A172 (cell line): ENCODE data around the gene COL3A1. TPM values are rescaled to one million over a fixed set of nuclear protein-coding genes. Genes with fewer than 3 reads are reported as not detected.
A peak's percentile ranks its signal among the peaks of the same experiment; 100 is the strongest.

Experiments used
- DNase-seq: peaks from one replicate; pipeline ENCODE4 v3.0.0-alpha.2; 2015; ENCODE audit warnings: low spot score
- total RNA-seq: library from RNA; depleted of rRNA; stranded (reverse); fragments of >200 nt; shearing (Covaris generic); gene quantifications from 2 replicates; pipeline ENCODE4 v1.2.3, GENCODE V29; 2014; rRNA removed

Gene COL3A1
- 563 and 691 TPM in 2 replicates for total RNA-seq

DNA sequence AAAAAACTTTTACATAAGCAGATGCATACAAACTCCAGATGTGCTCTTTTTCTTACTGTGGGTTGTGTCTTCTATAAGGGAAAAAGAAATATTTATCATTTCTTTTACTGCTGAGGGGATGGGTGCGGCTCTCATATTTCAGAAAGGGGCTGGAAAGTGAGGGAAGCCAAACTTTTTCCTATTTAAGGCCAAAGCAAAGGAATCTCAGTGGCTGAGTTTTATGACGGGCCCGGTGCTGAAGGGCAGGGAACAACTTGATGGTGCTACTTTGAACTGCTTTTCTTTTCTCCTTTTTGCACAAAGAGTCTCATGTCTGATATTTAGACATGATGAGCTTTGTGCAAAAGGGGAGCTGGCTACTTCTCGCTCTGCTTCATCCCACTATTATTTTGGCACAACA lies at the start of gene COL3A1:
COL3A1 (plus strand) TSS at position 210 of the 400 bp plus-strand sequence; CDS start at position 327, 117 bp downstream.
- peak; percentile 54 for DNase-seq

DNA sequence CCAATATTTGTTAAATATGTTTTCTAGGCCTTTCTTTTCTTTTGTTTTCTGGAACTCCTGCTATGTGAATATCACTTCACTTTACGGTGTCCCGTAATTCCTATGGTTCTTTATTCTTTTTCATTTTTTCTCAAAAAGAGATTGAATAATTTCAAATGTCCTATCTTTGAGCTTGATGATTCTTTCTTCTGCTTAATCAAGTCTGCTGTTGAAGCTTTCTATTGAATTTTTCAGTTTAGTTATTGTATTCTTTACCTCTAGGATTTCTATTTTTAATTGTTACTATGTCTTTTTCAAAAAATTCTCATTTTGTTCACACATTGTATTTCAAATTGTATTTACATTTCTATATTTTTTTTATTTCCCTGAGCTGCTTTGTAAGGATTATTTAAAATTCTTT lies 45.5 kb upstream of the COL3A1 start:
- DNase-seq, result no peak

DNA sequence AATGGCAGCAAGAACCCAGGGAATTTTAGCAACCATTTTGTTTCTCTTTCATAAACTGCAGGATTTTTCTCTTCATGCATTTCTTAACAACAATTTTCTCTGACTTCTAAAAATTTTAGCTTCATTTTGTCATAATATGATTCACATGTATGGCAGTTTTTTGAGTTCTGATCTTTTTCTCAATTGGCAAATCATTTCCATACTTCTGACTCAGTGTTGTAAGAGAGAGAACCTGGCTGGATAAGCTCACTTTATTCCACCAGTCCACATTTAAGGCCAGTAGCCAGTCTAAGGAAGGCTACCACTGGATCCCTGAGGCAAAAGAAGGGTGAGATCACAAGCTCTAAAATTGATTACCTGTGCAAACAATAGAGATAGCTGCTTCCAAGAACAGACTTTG lies 42.8 kb upstream of the COL3A1 start:
- no peak for DNase-seq

DNA sequence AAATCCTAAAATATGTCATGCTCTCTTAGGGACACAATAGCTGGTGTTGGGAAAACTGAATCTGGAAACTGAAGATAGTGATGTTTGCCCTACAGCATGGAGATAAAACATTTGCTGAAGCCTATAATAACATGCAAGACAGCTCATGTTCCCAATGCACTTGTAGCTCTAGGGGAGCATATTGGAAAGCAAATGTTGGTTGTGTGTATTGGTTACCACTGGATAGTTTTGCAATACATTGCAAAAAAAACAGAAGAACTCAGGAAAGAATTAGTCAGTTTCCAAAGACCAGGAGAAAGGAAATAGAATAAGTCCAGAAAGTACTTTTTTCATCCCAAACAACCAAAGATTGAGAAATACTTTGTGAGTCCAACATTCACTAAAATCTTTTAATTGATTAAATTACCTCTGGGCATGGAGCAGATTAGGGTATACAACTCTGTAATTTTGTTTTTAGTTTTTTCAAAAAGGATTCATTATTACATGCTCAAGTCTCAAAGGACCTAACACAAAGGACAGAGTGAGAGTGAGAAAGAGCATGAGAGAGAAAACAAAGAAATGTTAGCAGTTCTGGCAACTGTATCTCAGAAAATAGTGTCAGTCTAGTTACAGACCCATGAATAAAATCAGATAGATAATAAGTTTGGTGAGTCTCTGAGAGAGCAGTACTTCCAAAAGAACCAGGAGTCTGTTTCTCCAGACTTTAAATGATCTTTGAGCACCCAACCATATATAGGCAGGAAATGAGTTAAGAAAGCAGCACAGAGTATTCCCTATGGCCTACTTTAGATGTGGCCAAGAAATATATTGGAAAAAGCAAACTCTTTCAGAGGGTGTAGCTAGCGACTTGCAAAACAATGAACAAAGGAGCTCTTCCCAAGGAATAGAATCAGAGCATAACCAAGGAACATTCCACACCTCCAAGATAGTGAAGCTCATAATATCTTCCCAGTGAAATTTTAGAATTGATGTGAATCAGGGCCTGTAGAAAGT lies 36.6 kb upstream of the COL3A1 start:
- no peak for DNase-seq

DNA sequence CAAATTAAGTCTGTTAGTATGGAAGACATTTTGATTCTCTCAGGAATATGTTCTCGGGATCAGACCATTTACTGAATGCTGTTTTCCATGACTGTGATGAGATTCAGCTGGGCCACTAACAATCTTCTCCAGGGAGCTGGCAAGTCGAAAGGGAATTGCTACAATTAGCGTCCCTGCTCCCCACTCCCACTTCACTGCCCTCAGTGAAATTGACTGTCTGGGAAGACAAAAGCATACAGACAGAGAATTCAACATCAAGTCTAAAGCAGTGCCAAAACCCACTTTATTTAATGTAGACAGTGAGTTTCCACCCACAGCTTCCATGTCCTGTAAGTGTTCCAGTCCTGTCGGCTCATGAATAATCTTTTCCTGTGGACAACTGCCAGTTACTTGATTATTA lies 34.0 kb upstream of the COL3A1 start:
- DNase-seq, result no peak

DNA sequence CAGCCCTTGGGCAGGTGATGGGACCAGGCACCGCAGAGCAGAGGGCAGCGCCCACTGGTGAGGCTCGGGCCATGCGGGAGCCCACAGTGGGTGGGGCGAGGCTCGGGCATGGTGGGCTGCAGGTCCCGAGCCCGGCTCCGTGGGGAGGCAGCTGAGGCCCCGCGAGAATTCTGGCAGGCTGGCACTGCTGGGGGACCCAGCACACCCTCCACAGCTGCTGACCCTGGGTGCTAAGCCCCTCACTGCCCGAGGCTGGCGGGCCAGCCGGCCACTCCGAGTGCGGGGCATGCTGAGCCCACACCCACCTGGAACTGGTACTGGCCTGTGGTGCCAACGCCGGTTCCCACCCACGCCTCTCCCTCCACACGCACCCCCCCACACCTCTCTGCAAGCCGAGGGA lies 29.7 kb upstream of the COL3A1 start:
- DNase-seq, result no peak

DNA sequence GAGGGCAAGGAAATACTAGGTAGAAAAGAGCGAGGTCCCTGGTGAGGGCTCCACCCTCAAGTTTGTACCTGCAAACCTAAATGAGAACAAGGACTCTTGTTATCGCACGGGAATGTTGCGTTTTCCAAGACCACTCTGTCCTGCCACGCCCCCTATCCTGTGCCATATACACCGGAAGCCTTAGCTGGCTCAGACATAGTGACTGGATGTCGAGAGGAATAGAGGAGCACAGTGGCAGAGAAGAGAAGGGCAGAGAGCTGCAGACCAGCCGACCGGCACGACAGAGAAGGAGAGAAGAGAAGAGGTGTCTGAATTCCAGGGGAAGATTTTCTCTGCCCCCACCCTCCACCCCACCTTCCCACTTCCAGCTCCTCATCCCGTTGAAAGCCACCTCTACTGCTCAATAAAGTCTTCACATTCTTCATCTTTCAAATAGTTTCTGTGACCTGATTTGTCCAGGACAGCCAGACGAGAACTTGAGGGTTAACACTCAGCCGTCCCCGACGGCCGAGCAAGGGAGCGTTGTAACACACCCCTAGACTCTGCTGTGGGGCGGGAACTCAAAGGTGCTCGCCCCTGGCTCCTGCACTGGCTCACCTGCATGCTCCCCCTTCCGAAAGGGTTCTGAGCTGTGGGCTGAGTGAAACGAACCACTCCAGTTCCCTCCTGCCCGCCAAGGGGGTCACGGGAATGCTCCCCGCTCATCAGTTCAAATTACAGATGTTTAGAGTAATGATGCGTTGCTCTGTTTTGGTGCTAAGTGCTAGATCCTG lies 24.9 kb upstream of the COL3A1 start:
- DNase-seq, result no peak

DNA sequence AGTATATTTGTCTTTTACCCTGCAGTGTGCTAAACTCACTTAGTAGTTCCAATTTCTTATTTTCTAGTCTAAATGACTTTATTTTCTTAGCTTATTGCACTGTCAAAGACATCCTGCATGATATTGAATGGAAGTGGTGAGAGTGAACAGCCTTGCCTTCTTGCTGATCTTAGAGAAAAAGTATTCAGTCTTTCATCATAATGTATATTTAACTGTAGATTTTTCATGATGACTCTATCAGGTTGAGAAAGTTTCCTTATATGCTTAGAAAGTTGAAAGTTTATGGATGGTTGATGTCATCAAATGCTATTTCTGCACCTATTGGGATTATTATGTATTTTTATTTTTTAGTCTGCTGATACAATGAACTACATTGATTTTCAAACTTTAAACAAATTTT lies 21.3 kb upstream of the COL3A1 start:
- no peak for DNase-seq

DNA sequence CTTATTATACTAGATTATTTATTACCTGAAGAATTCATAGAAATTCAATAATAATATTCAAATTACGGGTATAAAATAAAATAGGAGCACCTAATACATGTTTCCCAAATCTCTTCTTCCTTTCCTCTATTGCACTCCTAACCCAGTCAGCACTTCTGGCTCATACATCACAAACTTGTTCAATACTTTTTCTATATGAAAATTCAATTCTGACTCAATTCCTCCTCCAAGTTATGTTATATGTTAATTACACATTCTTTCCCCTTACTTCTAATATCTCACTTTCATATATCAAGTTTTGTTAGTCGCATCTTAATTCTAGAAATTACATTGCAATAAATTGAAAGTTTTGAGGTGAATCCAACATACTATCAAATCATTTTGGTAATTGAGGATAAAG lies 17.9 kb upstream of the COL3A1 start:
- no peak for DNase-seq

DNA sequence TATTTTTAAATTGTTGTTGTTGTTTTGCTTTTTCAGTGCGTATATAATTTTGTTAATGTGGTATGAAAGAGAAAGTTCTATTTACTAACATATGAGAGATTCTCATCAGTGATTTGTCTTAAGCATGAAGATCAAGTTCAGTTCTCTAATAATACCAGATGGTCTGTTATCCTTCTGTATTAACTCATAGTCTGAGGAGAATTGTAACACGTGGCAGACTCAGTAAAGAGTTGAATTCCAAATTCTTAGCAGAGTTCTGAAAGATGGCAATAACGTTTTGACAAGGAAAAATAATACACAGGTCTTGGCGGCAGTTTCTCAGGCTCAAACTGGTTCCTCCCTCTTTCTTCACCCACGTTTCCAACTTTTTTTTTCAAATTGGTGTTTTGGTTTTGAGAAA lies 17.2 kb upstream of the COL3A1 start:
- no peak for DNase-seq

DNA sequence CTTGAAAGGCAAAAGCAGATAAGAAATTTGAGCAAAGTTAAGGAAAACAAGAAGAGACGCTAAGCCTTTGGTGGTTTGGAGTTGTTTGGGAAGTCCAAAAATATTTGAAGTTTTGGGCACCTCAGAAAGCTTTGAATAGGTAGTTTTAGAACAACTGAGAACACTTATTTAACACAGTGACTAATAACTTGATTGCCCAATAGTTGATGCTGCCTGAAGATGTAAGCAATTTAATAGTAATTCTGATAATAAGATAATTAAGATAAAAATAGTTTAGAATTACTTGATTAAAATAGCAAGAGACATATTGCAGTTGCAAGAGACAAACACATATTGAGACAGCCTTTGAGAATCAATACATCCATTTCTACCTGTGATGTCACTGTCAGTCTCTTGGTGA lies 16.5 kb upstream of the COL3A1 start:
- DNase-seq, result no peak

DNA sequence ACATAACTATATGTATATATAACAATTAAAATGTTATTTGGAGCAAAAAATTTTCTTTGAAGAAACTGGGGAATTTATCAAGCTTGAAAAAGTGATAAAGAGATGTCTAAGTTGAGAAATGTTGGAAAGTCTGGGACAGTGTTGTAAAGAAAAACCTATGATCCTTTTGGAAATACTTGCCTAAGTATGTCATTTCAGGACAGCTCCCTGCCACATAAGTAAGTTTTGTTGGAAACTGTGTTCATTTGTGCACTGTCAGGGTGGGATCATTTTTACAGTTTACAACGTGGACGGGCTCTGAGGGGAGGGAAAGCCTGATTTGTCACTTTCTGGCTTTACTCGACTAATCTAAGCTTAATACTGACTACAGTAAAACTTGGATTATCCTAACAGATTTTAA lies 10.4 kb upstream of the COL3A1 start:
- DNase-seq, result no peak

DNA sequence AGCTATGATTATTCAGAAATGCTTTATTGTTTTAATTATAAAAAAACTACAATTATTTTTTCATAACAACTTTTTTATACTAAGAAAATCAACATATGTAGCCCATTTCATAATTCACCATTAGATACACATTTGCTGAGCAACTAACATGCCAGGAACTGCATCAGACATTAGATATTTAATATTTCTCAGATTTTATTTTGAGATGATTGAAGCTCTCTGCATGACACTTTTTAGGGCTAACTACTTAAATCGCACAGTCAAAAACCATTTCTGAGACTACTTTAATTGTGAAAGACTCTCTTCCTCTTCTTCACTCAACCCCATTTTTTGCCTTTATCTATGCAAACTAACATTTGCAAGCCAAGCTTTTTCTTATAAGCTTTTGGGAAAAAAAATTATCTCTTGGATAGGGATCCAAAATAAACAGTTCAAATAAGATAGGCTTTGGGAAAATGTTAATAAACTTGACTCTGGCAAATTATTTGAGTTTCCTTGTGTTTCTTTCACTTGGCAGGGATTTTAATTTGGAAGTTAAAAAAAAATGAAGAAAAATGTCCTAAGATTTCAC lies 9.1 kb upstream of the COL3A1 start:
- DNase-seq, result no peak

DNA sequence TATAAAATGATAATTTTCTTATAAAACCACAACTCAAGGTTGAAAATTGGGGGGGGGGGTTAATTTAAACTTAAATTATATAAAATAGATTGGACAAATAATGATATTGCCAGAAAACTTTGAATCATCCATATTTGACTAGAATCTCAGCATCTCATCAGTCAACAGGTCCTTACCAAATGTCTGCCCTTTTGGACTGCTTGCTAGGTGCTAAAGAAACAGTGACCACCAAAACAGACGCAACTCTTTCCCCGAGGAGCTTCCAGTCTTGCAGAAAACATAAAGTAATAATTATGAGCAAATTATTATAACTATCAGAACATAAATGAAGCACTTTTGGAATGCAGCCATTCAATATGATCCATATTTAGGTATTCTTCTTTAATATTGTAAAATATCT lies 8.6 kb upstream of the COL3A1 start:
- no peak for DNase-seq

DNA sequence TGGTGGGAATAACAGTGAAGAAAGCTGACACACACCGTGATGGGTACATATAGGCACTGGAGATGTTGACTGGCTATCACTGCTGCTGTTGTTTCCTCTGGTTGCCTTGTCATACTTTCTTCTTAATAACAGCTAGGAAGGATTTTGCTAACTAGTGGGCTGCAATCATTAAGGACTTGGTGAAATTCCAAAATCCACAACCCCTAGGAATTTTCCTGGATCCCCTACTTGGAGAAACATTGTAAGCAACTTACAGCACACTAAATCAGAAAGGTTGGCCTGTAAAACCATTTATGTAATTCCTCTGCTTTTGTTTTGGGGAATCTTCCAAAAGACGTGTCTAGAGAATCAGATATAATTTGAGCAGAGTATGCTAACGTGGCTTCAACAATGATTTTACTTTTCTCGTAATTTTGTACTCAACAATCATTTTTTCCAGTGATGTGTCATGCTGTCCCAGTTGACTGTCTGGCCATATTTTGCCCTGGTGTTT lies 8.0 kb upstream of the COL3A1 start:
- DNase-seq, result no peak

DNA sequence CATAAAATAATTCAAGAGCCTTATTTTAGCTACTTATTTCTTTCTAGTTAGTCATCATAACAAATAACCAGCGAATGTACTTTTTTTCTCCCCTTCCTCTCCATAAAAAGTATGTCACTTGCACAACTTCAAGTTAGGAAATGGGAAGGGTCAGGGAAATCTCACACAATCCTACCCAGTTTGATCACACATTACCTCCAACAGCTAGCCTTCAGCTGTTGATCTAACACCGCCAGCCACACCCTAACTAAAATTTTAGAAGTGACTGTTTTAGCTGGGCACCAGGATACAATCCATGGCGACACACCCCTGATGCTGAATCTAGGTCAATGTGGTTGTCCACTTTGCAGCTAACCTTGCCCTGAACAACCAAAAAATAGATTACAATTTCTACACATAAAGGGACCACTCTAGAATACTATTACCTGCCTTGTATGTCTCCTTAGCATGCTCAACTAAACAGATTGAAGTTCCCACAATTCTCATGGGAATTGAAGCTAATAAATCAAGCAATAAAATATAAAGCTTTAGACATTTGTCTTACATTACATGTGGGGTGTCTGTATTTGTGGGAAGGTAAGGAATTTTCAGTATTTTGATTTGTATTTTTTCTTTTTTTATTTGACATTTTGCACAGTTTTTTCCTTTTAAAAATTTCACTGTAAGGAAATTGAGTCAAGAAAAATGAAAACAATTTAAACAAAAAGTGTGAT lies 7.3 kb upstream of the COL3A1 start:
- no peak for DNase-seq

DNA sequence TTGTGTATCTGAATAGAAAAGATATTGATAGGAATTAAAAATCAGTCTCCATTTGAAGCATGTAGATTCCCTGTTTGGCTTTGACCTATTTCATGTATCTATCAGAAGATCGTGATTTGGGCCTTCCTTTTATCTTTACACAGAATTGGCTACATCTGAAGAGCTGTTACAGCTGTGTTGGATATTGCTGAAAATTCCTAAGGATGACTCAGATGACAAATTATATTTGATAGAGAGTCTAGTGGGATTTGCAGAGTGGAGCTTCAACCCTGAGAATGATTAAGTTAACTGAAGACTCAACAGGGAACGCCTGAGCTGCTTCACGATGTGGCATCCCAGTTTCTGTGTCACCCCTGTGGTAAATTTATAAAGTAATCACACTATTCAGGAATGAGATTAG lies 4.9 kb upstream of the COL3A1 start:
- DNase-seq, result peak; percentile 86

DNA sequence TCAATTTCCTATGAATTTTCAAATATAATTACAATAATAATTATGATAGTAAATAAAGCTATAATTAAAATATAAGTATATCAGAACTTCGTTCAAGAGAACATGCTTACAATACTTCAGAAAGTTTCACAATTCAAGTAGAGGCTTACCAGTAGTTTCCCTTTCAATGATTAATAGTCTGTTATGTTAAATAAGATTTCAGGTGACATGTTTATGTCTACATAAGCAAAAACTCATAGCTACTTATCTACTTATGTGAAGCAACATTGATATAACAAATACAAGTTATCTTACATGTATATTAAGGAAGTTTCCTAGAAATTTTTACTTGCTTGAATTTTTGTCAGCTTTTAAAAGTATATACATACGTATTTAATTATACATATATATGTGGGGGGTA lies 4.5 kb upstream of the COL3A1 start:
- DNase-seq, result no peak

DNA sequence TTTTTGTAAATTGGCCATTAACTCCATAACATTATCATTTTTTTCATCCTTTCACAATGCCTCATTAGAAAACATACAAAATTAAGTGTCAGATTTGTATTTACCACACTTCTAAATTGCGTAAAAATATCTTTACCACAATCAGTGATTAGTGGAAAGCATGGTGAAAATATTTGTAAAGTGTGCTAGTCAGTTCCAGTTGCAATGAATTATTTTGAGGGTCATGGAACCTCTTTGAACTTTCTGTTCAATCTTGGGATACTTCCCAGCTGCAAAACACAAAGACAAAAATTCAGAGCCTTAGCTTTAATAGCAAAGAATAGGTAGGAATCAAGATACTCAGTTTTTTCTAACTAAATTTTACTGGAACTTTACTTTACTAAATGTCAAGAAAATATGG lies 4.0 kb upstream of the COL3A1 start:
- DNase-seq, result no peak

DNA sequence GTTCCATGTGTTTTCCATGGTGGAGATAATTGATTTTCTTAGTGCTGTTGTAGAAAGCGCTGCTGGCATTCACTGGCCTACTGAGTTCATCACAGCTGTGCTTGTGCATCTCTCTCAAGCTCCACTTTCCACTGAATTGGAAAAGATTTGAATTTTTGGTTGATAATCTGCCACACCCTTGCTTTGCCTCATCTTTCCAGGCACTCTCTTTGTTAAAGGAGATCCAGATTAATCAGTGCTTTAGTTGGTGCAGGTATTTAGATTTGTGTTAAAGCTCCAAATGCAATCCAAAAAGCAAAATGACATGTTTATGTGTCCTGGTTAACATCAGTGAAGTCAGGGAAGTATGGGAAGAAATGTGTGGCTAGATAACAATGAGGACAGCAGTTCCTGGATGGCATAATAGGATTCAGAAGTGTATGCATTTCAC lies 2.7 kb upstream of the COL3A1 start:
- DNase-seq, result no peak

DNA sequence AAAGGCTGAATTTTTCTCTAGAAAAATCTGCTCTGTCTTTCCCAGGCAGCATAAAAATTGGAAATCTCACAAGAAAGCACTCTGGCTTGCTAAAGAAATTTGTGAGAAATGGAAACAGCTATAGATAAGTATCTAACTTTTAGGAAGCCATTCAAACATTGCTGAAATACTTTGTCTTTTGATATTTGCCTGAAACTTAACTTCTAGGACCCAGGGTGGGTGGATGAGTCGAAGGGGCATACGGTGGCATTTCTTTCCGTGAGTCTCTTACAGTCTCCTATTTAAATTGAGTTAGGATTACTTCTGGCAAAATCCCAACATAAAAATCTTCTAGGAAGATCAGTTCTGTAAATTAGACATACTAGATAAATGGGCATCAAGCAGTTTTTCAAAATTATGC lies 532 bp upstream of the COL3A1 start:
- DNase-seq, result no peak
